CD14-positive monocyte (primary cell): ENCODE data around the gene NUP188. TPM values are rescaled to one million over a fixed set of nuclear protein-coding genes. Genes with fewer than 3 reads are reported as not detected.

ENCODE experiments used
- DNase-seq, 3 donors: peaks; one replicate each; pipeline ENCODE4 v3.0.0-alpha.2; 2011 to 2022
- H2AFZ ChIP-seq: 2 replicates; pipeline ENCODE4 v1.6.0; 2012; ENCODE audit warnings: mild to moderate bottlenecking, low read depth, low read length, inconsistent platforms; ENCODE audit not compliant: insufficient read depth, poor library complexity, severe bottlenecking
- H3K27ac ChIP-seq, 2 donors: 1 replicate in 1 of 2; 2 replicates in 1 of 2; pipeline ENCODE4 v1.5.1; 2012 to 2013; ENCODE audit warnings: low read length in 2 of 2, control low read depth in 1 of 2, inconsistent platforms in 1 of 2, low read depth in 1 of 2, mild to moderate bottlenecking in 1 of 2
- H3K27me3 ChIP-seq, 2 donors: one replicate each; pipeline versions ENCODE4 v1.6.0 to v1.6.1; 2011 to 2013; ENCODE audit warnings: low read length in 2 of 2; ENCODE audit not compliant: control insufficient read depth in 2 of 2, insufficient read depth in 2 of 2
- H3K36me3 ChIP-seq, 2 donors: replicated peaks in 1 of 2; 1 replicate in 1 of 2; 2 replicates in 1 of 2; pipeline versions ENCODE4 v1.5.1 to v1.6.1; 2012 to 2013; ENCODE audit warnings: low read length in 2 of 2, control low read depth in 1 of 2, inconsistent platforms in 1 of 2, mild to moderate bottlenecking in 1 of 2; ENCODE audit not compliant: insufficient read depth in 2 of 2, control insufficient read depth in 1 of 2
- H3K4me1 ChIP-seq, 2 donors: 1 replicate in 1 of 2; 2 replicates in 1 of 2; pipeline versions ENCODE4 v1.5.1 to v1.6.1; 2012 to 2013; ENCODE audit warnings: low read length in 2 of 2, control low read depth in 1 of 2, inconsistent platforms in 1 of 2, mild to moderate bottlenecking in 1 of 2, moderate library complexity in 1 of 2; ENCODE audit not compliant: insufficient read depth in 2 of 2, control insufficient read depth in 1 of 2
- H3K4me2 ChIP-seq: replicated peaks from 2 replicates; pipeline ENCODE3; 2012; ENCODE audit warnings: low read length, moderate library complexity, mild to moderate bottlenecking; ENCODE audit not compliant: poor library complexity, severe bottlenecking; ENCODE audit errors: extremely low read depth
- H3K4me3 ChIP-seq, 3 experiments: fragments of 200-600 bp in 1 of 3; sonication (generic) in 1 of 3; replicated peaks in 1 of 3; 1 replicate in 2 of 3; 2 replicates in 1 of 3; pipeline ENCODE4 v1.5.1; 2011 to 2013; ENCODE audit warnings: low read length in 3 of 3, mild to moderate bottlenecking in 3 of 3, control low read depth in 2 of 3, low read depth in 2 of 3, inconsistent platforms in 1 of 3, moderate library complexity in 1 of 3
- H3K79me2 ChIP-seq: 2 replicates; pipeline ENCODE4 v1.6.0; 2012; ENCODE audit warnings: mild to moderate bottlenecking, control low read depth, inconsistent platforms, low read length, moderate library complexity; ENCODE audit not compliant: insufficient read depth
- H3K9ac ChIP-seq: 2 replicates; pipeline ENCODE4 v1.6.0; 2017; ENCODE audit warnings: low read length, mild to moderate bottlenecking; ENCODE audit not compliant: insufficient read depth, poor library complexity, severe bottlenecking
- H3K9me3 ChIP-seq, 2 donors: replicated peaks in 1 of 2; 1 replicate in 1 of 2; 2 replicates in 1 of 2; pipeline versions ENCODE4 v1.5.1 to v1.6.1; 2012 to 2013; ENCODE audit warnings: low read length in 2 of 2, control low read depth in 1 of 2; ENCODE audit not compliant: control insufficient read depth in 1 of 2, insufficient read depth in 1 of 2
- H4K20me1 ChIP-seq: 2 replicates; pipeline ENCODE4 v1.6.0; 2012; ENCODE audit warnings: mild to moderate bottlenecking, low read length, control low read depth, moderate library complexity; ENCODE audit not compliant: insufficient read depth
- H3K27ac Mint-ChIP-seq, 7 donors: one replicate each; pipeline ENCODE4 v1.8.0; 2020; ENCODE audit warnings: mild to moderate bottlenecking in 7 of 7, mixed read lengths in 7 of 7, moderate library complexity in 6 of 7, inconsistent platforms in 2 of 7
- H3K27me3 Mint-ChIP-seq, 3 donors: one replicate each; pipeline ENCODE4 v1.8.0; 2021 to 2022; ENCODE audit warnings: low read depth in 3 of 3, mild to moderate bottlenecking in 3 of 3, mixed read lengths in 3 of 3, moderate library complexity in 3 of 3, inconsistent platforms in 1 of 3
- H3K36me3 Mint-ChIP-seq, 2 donors: one replicate each; pipeline ENCODE4 v1.8.0; 2020; ENCODE audit warnings: mixed read lengths in 2 of 2, inconsistent platforms in 1 of 2, mild to moderate bottlenecking in 1 of 2
- H3K4me1 Mint-ChIP-seq: one replicate; pipeline ENCODE4 v1.8.0; 2020; ENCODE audit warnings: mild to moderate bottlenecking, mixed read lengths
- H3K4me3 Mint-ChIP-seq, 2 donors: one replicate each; pipeline ENCODE4 v1.8.0; 2020; ENCODE audit warnings: mild to moderate bottlenecking in 2 of 2, mixed read lengths in 2 of 2, moderate library complexity in 1 of 2
- H3K9me3 Mint-ChIP-seq, 7 donors: one replicate each; pipeline ENCODE4 v1.8.0; 2020 to 2022; ENCODE audit warnings: mixed read lengths in 7 of 7, mild to moderate bottlenecking in 6 of 7, moderate library complexity in 6 of 7, inconsistent platforms in 2 of 7
- WGBS: methylation state at CpG from one replicate; pipeline ENCODE4 v1.1.5; 2013; ENCODE audit warnings: missing lambda C conversion rate; ENCODE audit not compliant: insufficient coverage; 5-methylcytosine and 5-hydroxymethylcytosine counted together
- intact Hi-C, 2 donors: fragments of 100-400 bp; cut with micrococcal nuclease; formaldehyde crosslinking; loops; one replicate each; pipeline versions ENCODE4 v1.15.0 to v1.15.1; 2023
- polyA plus RNA-seq, 3 donors: library from polyadenylated mRNA; depleted of rRNA in 1 of 3; unstranded in 2 of 3; stranded (reverse) in 1 of 3; fragments of 300-500 nt in 2 of 3; fragments of >200 nt in 1 of 3; fragmentation: Illumina TruSeq in 2 of 3; gene quantifications; 1 replicate in 2 of 3; 2 replicates in 1 of 3; pipeline ENCODE4 v1.2.3, GENCODE V29; 2012 to 2021
- TF ChIP-seq, protein P1 (sequence below): fragments of 200-600 bp; IDR thresholded peaks from one replicate; pipeline ENCODE4 v1.8.0; 2022; ENCODE audit warnings: antibody characterized with exemption, mild to moderate bottlenecking

NUP188 gene
- polyA plus RNA-seq, 3 donors, result 10.5 to 28.2 (median 17.2) TPM

DNA sequence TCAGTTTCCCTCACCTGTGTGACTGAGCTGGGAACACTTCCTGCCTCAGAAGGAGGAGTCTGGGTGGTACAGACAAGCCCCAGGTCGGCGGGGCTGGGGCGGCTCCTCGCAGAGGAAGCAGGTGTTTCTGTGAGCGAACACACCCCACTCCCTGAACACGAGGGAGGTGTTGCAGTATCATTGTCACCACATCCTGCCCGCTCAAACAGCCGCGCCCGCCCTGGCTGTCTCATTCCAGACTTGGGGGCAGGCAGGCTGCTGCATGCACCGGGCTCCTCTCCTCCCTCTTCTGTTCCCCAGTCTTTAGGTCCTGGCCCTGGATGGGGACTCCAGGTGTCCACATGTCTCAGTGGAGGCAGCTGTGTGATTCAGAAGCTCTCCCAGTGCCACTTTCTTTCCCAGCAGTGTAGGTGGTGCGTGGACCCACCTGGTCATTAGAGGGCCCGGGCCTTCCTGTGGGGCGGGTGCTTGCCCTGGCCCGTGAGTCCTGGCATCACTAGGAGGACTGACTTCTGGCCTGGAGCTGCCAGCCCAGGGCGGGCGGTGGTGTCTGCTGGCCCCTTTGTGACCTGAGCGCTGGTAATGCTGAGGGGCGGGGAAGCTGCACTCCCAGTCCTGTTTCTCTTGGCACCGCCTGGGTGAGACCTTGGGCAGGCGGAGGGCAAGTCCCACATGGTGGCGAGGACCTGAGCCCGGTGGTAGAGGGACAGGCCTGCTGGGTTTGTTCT lies 45.0 kb upstream of the NUP188 start:
- 36% methylated on average over 18 of the region's 23 CpGs for WGBS
- Mint-ChIP-seq H3K27me3 (peaks cover 0 to 4% (median 0%) of the 10 kb centered on the region in 3 donors), H3K4me3 (peak overlapping the region in 1 of 2 donors; percentile 4), H3K27ac (peak overlapping the region in 3 of 7 donors; percentile 41 to 76 (median 63)), H3K36me3 (peaks cover 9 to 22% of the 10 kb centered on the region in 2 donors), H3K4me1 (peaks cover 33% of the 10 kb centered on the region), H3K9me3 (no peaks in the 10 kb centered on the region)
- Histone ChIP-seq H3K4me2 (no peak overlapping the region), H3K27ac (no peak overlapping the region), H4K20me1 (peaks cover 16% of the 10 kb centered on the region), H3K27me3 (no peaks in the 10 kb centered on the region), H3K79me2 (peaks cover 6% of the 10 kb centered on the region), H2AFZ (no peak overlapping the region), H3K4me3 (no peak overlapping the region), H3K9ac (peak overlapping the region; percentile 29), H3K36me3 (peaks cover 3 to 14% of the 10 kb centered on the region in 2 donors), H3K9me3 (no peaks in the 10 kb centered on the region), H3K4me1 (peaks cover 28 to 32% of the 10 kb centered on the region in 2 donors)
- intact Hi-C loops, result no loop called here
- TF ChIP-seq, protein P1, sequence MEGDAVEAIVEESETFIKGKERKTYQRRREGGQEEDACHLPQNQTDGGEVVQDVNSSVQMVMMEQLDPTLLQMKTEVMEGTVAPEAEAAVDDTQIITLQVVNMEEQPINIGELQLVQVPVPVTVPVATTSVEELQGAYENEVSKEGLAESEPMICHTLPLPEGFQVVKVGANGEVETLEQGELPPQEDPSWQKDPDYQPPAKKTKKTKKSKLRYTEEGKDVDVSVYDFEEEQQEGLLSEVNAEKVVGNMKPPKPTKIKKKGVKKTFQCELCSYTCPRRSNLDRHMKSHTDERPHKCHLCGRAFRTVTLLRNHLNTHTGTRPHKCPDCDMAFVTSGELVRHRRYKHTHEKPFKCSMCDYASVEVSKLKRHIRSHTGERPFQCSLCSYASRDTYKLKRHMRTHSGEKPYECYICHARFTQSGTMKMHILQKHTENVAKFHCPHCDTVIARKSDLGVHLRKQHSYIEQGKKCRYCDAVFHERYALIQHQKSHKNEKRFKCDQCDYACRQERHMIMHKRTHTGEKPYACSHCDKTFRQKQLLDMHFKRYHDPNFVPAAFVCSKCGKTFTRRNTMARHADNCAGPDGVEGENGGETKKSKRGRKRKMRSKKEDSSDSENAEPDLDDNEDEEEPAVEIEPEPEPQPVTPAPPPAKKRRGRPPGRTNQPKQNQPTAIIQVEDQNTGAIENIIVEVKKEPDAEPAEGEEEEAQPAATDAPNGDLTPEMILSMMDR, result no peak
- DNase-seq, result no peak

DNA sequence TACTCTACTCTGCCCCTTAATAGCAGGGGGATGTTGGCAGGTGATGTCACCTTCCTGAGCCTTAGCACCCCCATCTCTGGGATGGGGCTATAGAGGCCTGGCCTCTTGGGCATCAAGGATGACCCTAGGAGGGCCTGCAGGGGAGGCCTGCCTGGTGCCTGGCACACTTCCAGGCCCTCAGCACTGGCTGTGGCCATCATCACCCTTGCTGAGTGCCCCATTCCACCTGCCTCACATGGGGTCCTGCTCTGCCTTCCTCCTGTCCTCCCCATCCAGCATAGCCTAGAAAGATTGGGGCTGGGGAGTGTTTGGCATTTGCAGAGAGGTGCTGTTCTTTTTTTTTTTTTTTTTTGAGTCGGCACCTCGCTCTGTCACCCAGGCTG lies 44.4 kb upstream of the NUP188 start:
- Mint-ChIP-seq H3K4me1 (peaks cover 32% of the 10 kb centered on the region), H3K27ac (peak overlapping the region in 2 of 7 donors; percentile 15 to 63), H3K27me3 (peaks cover 0 to 6% (median 0%) of the 10 kb centered on the region in 3 donors), H3K36me3 (peaks cover 15 to 22% of the 10 kb centered on the region in 2 donors), H3K4me3 (no peak overlapping the region), H3K9me3 (peaks cover 0 to 1% (median 0%) of the 10 kb centered on the region in 7 donors)
- WGBS, result no CpG with 5 or more reads among the region's 2 CpGs
- Histone ChIP-seq H3K4me2 (no peak overlapping the region), H3K27ac (no peak overlapping the region), H4K20me1 (peaks cover 16% of the 10 kb centered on the region), H3K79me2 (peaks cover 6% of the 10 kb centered on the region), H3K36me3 (peaks cover 8 to 16% of the 10 kb centered on the region in 2 donors), H2AFZ (no peak overlapping the region), H3K4me1 (peaks cover 28 to 32% of the 10 kb centered on the region in 2 donors), H3K9ac (no peak overlapping the region), H3K27me3 (no peaks in the 10 kb centered on the region), H3K9me3 (no peaks in the 10 kb centered on the region), H3K4me3 (no peak overlapping the region)
- intact Hi-C loops, result no loop called here
- TF ChIP-seq, protein P1, result no peak
- DNase-seq, result no peak
